Measurements from ENCODE around the gene CD58.

Gene CD58

DNA sequence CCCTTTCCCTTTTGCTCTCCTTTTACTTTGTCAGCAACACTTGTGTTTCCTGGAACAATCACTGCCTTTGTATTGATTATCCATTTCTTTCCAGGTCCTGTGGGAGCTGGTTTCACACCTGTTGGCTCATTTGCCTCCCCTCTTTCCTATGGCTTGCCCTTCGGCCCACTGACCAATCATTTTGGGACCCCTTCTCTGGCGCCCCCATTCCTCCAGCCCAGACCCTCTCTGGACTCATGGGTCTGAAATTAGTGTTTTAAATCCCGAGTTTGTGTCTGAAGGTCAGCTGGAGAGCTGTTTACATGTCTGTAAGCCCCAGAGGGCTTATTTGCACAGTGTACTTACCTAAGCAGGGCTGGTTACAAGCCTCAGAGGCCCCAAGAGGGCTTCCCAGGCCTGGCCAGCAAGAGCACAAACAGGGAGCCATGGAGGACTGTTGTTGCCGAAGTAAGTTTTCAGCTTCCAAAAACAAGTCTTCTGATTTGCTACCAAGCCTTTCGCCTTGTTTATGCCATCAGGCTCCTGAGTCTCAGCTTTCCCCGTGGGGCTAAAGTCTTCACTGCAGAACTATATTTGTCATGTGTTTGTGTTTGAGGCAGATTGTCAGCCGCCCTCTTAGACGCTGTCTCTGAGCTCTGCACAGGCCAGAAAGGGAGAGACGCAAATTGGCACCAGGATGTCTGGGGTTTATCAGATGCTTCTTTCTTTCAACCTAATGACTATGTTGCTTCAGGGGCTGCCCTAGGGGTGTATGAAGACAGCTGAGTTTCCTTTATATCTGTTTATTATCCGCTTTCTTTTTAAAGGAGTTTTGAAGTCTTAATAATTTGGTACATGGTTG is 104.8 kb downstream of the CD58 start:
- DNase-seq: peak; percentile 29

DNA sequence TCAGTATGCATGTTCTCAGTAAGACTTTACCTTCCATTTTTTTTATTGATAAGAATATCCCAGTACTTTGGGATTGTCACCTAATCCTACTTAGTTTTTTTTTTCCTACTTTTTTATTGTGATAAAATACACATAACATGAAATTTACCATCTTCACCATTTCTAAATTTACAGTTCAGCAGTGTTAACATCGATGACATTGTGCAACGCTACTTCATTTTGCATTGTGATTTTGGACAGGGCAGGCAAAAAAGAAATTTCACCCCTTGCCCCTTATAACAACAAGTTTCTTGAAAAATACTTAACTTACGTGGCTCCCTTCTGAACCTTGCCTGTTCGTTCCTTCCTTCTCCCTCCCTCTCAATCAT is 105.4 kb downstream of the CD58 start:
- no peak for DNase-seq

All from NCI-H2227 treated with DMSO at 0.1 percent for 48 hours (cell line).